CMK (cell line): ENCODE data around the gene OAF.

Source experiments
- DNase-seq: peaks from one replicate; pipeline ENCODE4 v3.0.0-alpha.2; 2010; ENCODE audit warnings: low read depth

OAF gene

DNA sequence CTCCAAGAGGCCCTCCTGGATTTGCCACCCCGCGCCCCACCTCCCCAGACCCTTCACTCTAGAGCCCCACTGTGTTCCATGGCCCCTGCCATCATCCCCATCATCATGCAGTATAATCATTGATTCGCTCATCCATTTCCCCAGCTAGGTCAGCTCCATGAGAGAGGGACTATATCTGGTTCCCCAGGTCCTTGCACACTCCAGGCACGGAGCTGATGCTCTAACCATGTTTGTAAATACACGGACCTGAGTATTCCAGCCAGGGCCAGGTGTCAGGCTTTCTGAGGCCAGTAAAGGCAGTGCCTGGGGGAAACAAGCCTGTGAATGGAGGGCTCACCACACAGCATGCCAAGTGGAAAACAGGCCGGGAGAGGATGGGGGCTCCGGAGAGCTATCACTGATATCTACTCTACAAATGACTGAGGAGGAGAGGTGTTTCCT is 27.1 kb upstream of the OAF start:
- no peak for DNase-seq

DNA sequence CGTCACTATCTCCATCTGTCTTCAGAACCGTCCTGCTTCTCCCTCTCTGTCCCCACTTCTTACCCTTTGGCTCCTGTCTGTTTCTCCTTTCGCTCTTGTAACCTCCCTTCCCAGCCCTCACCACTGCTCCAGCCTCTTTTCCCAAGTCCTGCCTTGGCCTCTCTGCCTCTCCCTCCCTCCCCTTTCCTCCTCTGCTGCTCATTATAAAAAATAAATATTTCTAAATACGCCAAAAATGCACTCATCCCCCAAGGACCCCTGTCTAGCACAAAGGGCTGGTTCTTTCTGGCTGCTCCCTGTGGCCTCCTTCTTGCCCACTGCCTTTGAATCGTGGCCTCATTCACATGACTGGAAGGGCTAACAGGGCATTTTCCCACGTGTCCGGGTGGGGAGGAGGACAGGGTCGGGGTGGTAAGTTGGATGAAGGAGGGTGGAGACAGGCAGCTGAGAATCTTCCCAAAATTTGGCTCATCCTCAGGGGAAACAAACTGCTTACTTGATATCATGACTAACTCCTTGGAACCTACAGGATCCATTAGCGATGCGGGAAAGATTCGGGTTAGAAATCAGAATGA is 26.4 kb upstream of the OAF start:
- DNase-seq: no peak

DNA sequence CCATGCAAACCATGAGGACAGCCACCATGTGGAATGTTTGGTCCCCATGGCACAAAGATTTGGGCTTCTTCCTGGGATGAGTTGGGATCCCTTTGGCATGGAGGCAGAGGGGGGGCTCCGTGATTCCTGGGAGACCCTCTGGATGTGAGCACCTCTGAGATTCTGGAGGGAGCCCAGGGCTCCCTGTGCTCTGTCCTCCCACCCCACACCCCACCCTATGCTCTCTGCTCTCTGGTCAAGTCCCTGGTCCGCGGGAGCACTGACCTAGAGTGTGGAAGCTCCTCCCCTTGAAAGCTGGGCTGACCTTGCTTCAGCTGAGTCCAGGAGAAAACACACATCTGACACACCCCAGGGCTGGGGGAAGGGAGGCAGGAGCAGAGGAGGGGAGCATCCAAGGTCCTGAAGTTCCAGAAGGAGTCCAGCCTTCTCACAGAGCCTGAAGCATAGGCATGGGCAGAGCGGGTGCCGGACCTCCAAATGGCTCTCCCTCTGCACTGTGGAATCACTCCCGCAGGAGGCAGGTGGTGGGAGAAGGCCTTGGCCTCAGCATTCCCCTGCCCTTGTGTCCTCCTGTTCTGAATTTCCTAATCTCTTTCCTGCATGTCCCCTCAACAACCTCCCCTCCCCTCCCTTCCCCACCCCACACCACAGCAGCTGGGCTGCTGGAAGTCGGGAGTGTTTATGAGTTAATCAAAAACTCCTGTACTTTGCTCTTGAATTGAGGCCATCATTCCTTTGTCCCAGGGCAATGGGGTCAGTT is 25.7 kb upstream of the OAF start:
- no peak for DNase-seq

DNA sequence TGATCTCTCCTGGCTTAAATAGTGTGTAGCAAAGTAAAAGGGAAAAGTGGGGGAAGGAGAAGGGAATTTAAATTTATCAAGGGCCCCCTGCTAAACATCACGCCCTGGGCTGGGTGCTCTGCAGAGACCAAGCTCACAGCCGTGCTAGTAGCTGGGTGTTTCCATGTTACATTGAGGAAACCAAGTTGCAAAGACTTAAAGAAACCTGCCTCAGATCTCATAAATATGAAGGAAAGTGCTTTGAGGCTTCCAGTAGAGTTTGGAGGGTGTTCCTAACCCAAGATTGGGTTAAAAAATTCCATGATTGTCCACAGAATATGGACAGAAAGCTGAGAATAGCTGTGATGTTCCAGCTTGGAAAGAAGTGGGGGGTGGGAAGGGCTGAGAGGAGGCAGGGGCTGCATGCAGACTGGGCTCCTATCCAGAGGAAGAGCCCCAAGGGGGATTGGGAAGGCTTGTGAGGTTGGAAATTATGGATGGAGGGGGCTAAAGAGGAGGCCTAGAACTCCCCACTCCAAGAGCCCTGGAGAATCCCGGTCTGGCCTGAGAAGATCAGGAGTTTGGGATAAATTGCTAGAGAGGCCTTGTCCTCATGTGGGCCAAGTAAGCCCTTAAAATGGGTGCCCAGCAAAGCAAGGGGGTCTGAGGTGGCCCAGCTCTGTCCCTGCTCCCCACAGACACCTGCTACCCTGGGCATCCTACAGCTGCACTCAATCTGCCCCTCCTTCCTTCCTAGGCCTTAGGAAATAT is 25.0 kb upstream of the OAF start:
- DNase-seq: no peak

DNA sequence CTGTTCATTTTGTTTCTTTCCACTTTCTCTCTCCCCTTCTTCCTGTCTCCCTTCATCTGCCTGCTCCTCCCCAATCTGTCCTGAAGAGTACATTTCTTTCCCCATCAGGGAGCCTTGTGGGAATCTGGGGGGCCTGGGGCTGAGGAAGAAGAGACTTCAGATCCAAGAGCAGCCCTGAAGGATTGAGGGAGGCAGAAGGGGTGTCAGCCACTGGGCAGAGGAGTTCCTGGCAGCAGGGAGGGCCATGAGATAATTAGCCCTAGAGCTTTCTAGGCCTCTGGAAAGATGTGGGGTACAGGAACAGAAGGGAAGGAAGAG is 24.4 kb upstream of the OAF start:
- no peak for DNase-seq

DNA sequence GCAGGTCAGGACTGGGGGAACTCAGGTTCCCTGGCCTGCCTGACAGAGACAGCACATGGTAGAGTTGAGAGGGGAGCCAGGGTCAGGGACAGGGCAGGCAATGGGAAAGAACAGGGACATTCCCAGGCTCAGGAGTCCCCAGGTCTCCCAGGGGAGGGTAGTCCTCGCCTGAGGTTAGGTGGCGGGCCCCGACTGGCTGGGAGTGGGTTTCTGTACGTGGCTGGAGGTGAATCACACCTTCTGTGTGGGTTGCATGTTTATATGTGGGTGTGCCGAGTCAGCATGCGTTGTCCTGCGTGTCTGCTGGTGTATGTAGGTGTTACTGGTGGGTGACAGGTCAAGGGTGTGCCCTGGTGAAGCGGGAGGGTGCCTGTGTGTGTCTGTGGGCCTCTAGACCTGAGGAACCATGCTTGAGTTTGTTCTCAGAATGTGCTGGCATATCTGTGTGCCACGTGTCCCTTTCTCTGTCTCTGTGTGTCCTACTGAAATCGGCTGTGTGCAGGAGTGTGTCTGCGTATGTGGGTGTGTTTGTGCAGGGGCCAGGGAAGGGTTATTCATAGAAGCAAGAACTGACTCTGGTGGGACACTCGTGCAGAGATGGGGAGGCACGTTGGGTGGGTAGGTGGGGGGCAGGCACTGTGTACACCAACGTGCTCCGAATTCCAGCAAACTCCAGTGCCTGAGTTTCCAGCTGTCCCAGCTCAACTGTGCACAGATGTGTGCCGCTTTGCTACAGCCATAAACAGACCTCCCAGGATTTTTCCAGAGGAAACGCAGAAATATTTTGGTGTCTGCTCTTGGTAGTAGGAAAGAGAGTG is 23.8 kb upstream of the OAF start:
- no peak for DNase-seq

DNA sequence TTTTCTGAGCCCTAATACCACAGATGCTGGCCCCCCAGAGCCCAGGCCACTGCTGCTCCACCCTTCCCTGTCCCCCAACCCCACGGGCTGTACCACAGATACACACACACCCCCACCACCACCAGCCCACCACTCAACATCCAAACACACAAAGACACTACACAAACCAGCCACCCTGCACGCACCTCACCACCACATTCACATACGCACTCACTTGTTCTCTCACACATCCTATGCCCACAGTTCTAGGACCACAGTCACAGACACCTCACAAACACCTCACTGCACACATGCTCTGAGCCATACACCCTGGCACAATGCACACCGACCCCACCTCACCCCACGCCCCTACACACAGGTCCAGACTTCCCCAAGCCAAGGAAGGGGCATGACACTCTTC is 22.5 kb upstream of the OAF start:
- no peak for DNase-seq

DNA sequence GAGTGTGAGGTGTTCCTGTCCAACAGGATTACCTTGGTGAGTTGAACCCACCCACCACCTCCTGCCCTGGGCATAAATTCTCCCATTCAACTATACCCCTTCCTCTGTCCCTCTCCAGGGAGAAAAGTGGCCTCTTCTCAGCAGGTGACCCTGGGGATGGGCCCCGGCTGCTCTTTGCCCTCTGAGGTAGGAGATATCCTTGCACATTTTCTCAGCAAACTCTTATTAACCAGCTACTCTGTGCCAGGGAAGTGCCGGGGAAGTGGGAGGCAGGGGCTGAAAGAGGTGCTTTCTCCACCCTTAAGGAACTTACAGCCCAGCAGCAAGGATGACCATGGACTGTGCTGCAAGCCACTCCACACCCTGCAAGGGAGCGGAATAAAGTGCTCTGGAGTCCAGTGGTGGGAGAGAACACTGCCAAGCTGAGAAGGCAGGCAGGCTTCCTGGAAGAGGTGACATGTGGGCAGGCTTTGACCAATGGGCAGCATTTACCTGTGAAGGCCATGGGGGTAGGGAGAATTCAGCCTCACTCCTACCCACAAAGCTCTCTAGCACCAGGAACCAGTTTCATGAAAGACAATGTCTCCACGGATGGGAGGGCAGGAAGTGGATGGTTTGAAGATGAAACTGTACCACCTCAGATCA is 21.9 kb upstream of the OAF start:
- no peak for DNase-seq

DNA sequence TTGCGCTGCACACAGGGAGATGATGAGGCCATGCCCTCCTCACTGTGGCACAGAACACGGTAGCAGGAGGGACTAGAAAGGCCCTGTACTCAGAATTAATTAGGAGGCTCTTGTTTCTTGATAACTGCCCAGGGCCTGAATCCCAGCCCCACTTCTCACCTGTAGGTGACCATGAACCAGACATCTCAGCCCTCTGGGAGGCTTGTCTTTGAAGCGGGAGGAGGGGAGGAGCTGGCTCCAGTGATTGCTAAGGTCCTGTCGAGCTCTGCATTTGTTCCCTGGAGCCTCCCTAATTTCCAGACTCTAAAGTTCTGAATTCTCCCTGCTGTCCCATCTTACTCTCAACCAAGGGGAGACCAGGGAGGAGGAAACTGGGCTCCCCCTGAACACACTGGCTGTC is 19.8 kb upstream of the OAF start:
- DNase-seq: no peak

DNA sequence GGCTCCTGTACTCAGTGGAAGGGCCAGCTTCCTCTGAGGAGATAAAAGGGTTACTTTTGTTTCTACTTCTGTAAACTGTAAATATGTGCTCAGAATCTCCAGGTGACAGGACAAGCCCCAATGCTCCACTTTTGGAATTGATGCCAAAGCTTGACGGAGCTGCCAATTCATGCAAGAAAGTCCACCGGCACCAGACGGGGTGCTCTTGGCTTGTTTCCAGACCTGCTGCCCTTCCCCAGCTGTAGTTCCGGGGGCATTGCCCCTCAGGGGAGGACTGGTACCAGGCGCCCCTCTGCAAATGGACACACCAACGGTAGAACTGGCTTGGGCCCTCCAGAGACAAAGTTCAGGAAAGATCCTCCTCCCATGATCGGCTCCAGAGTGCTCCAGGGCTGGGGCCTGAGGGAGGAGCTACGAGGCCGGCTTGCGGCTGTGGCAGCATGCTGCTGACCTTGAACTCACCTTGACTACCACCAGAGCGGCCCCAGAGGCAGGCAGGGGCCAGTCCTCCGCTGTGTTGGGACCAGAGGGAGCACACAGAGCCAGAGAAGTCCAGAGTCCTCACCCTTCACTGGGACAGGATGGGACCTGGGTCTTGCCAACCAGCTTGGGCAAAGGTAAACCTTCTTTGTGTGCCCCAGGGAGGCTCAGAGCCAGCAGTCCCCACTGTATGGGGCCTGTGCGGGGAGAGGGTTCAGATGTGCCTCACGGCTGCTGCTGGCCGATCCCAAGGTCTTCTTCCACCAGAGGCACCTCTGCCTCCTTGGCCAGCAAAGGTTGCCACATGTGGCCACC is 17.8 kb upstream of the OAF start:
- DNase-seq: no peak

DNA sequence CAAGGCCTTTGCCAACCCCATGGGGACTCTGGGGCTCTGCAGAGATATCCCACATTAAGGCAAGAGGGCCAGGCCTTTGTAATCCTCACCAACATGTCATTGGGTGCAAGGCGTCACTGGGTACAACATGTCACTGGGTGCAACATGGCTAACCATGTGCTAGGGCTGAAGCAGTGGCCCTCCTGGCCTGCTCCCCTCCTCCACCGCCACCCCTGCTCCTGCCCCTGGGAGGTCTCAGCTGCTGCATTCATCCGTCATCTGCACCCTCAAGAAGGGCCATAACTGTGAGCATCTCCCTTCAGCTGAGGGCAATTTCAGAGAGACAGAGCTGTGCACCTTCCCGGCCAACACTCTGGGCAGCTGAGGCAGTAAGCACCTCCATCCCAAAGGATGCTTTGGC is 16.7 kb upstream of the OAF start:
- DNase-seq: no peak

DNA sequence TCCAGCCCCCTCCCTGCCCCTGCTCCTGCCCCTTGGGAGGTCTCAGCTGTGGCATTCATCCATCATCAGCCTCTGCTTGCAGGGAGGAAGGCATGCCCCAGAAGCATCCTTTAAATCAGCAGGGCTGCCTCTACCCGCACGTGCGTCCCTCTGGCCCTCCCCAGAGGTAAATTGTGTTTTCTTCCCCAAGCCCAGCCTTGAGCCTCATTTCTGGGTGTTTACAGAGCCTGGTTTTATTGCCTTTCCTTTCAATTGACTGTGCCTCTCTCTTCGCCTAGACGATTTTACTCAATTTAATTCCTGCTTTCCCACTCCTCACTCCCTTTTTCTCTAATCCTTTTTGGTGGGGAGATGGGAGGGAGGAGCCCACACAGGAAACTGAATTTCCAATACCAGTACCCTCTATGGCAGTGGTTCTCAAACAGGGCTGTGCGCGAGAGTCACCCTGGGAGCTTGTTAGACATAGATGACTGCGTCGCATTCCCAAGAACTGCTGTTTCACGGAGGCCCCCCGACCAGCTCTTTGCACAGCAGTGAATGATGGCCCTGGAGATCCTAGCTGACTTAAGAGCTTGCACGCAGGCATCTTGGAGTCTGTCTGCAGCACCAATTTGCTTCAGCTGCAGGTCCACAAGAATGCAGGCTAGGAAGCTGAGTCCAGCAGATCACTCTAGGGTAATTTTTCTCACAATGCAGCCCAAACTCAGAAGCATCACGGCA is 15.1 kb upstream of the OAF start:
- no peak for DNase-seq

DNA sequence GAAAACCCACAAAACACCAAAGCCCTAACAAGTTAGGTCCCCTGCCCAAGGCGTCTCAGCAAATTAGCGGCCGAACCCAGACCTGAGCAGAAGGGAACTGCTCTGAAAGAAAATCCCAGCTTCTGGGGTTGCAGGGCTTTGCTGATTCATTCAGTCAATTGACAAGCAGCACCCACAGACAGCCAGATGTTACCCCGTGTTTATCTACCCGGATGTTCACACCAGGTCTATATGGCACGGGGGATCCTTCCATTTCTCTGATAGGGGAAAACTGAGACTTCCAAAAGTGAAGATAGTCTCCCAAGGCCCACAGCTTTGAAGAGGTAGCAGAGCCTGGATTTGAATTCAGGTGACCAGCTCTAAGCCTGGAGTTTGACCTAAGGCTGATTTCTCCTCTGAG is 14.0 kb upstream of the OAF start:
- DNase-seq: no peak

DNA sequence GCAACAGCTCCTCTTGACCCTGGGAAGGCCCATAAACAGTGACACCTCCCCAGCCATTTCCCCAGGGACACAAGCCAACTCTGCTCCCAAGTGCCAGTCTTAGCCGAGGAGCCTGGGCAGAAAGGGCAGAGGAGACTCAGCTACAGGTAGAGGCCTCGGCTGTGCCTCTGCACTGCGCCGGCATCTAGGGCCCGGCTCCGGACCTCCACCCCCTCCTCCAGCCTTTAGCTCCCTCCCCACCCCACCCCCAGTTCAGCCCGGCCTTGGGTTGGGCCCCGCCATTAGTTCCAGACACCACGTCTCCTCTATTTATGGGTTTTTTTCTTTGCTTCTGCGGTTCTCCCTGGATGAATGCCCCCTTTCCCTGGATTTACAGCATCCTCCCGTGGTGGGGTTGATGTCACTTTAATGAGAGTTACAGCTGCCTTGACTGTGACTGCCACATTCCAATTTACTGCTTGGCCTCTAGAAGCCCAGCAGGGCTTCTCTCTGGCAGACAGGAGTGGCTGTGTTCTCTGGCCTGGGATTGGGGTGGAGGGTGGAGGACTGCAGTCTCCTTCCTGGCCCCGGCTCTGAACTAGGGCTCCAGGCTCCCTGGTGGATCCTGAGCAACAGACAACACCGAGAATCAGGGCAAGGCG is 13.5 kb upstream of the OAF start:
- DNase-seq: no peak

DNA sequence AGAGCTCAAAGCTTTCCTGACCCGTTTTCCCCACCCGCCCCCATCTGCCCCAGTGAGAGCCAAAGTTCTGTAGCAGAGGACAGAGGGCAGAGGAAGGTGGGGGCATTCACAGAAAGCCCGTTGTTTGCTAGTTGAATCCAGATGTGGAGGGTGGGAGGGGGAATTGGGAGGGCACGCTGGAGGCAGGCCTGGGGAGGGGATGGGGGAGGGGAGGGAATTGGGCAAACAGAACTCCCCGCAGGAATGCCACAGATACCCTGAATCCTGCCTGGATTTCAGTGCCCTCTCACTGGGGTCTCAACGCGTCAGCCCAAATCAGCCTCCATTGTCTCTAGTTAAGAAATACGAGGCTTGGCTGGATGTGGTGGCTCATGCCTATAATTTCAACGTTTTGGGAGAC is 12.9 kb upstream of the OAF start:
- DNase-seq: no peak

DNA sequence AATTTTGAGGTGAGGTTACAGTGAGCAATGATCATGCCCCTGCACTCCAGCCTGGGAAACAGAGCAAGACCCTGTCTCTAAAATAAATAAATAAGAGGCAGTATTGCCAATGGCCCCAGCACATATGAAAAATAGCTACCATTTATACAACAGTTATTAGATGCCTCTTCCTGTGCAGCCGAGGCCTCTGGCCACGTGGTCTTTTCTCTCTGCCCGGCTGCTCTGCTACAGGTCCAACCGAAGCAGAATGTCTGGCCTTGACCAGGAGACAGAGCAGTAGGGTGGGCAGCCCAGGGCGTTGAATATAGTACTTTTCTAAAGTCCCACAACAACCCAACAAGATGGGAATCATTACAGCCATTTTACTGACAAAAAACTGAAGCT is 12.4 kb upstream of the OAF start:
- no peak for DNase-seq

DNA sequence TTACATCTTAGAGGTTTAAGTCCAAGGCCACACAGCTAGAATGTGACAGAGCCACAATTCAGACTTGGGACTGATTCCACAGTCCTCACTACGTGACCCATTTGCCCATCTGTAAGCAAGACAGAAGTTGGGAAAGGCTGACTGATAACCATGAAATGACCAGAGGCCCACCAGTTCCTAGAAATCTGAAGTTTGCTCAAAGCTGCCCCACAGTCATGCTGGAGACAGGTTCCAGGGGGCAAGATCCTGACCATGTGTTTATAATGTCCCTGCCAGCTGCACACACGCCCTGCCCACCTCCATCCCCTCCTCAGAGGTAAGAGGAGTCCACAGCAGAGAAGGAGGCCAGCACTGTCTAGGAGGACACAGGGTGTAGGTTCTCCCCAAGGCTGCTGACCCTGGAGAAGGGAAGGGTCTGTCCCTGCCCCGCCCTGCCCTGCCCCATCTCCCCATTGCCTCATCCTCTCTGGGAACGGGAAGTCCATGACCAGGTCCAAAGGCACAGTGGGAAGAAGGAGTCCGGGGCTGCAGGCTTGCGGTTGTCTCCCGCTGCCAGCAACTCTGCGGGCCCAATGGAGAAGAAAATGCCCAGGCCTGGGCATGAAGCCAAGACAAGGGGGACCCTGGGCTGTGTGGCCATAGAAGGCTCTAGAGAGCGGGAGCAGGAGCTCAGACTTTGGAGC is 11.9 kb upstream of the OAF start:
- no peak for DNase-seq

DNA sequence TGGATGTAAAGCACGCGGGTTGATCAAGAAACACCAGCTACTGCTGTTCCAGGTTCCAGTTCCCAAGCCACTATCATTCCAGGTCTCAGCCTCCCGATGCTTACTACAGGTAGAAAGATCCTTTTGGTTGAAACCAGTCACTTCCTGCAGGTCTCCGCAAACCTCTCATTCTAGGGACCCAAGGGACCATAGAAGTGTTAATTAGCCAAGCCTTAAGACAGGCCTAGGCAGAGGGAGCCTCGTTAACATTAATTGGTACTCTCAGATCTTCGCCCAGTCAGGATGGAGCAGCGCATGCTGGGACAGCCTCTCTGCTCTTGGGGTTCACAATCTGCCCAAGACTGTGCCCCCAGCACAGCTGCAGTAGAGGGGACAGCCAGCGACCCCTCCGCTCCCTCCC is 11.2 kb upstream of the OAF start:
- no peak for DNase-seq

DNA sequence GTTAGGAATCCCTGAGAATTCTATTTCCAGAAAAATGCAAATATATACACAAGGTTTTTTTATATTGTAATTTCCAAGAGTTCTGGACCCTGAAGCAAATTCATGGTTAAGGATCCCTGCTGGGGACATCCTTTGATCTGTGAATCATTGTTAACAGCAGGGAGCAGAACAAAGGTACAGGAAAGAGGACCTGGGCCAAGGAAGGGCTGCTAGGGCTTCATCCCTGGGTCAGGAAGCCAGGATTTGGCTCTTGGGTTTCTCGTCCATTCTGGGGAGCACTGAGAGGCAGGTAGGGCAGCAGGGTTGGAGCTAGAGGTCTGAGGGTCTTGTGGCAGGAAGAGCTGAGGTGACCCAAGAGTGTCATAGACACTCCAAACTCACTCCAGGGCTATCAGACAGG is 10.2 kb upstream of the OAF start:
- no peak for DNase-seq

DNA sequence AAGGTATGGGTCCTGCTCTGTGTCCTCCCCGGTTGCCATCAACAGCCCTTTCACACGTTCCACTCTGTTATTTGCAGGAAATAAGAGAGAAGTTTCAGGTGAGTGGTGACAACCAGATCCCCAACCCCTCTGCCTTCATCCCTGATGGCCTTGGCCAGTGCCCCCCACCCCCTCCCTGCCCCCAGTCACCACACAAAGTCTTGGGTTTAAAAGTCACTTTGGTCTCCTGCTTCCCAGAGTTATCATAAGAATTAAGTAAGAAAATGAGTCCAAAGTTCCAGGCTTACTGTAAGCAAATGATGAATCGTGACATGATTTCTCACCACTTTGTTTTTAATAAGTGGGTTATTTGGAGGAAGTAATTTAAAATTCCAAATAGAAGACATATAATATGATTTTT is 9.2 kb upstream of the OAF start:
- no peak for DNase-seq
